BJ (cell line): Measurements from ENCODE around the gene ORM1. TPM values are rescaled to one million over a fixed set of nuclear protein-coding genes. Genes with fewer than 3 reads are reported as not detected.
"Not testable (repeated sequence)": the region's sequence is repeated elsewhere in the genome, so short reads cannot be mapped to it uniquely, and the experiment has no call there.

ENCODE experiments used
- CTCF ChIA-PET: fragments of 350-600 bp; formaldehyde crosslinking; extraction: SDS; loops from one replicate; lab custom pipeline; 2021; ENCODE audit warnings: antibody characterized with exemption, inconsistent platforms; lab: Yijun Ruan, JAX
- POLR2A ChIA-PET: fragments of 300-600 bp; sonication (Branson Sonifier 250); formaldehyde crosslinking; extraction: SDS; loops from one replicate; lab custom pipeline; 2021; ENCODE audit warnings: antibody characterized with exemption; lab: Charles Lee
- DNase-seq: peaks from one replicate; pipeline ENCODE4 v3.0.0-alpha.2; 2011; ENCODE audit warnings: low read depth
- H3K27me3 ChIP-seq: 2 replicates; pipeline ENCODE4 v1.6.0; 2011; ENCODE audit warnings: low read length; ENCODE audit not compliant: control insufficient read depth, insufficient read depth
- H3K36me3 ChIP-seq: 2 replicates; pipeline ENCODE4 v1.5.1; 2011; ENCODE audit warnings: low read length; ENCODE audit not compliant: control insufficient read depth, insufficient read depth
- H3K4me3 ChIP-seq: 2 replicates; pipeline ENCODE4 v1.5.1; 2011; ENCODE audit warnings: low read depth, mild to moderate bottlenecking, control low read depth, low read length
- CTCF ChIP-seq: IDR thresholded peaks from 2 replicates; pipeline ENCODE4 v1.5.1; 2011; ENCODE audit warnings: low read depth, mild to moderate bottlenecking, control low read depth, inconsistent platforms, low read length, moderate library complexity; ENCODE audit not compliant: insufficient read depth
- polyA plus RNA-seq: library from polyadenylated mRNA; depleted of rRNA; stranded (reverse); fragments of >200 nt; gene quantifications from 2 replicates; pipeline ENCODE4 v1.2.3, GENCODE V29; 2011

ORM1 gene
- polyA plus RNA-seq, 1 experiment: not detected

DNA sequence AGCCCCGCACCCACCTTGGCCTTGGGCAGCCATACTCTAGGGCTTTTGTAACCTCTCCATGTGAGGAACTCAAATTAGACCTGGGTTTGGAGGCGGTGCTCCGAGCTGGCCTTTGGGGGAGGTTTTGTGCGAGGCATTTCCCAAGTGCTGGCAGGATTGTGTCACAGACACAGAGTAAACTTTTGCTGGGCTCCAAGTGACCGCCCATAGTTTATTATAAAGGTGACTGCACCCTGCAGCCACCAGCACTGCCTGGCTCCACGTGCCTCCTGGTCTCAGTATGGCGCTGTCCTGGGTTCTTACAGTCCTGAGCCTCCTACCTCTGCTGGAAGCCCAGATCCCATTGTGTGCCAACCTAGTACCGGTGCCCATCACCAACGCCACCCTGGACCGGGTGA, 6.7 kb downstream of the ORM1 start, which contains the start of gene ORM2:
ORM2 (plus strand) TSS at position 245 of the 398 bp plus-strand sequence; CDS start at position 281, 36 bp downstream.
- DNase-seq, H3K27me3 ChIP-seq, H3K36me3 ChIP-seq, H3K4me3 ChIP-seq, CTCF ChIA-PET, POLR2A ChIA-PET: not testable (repeated sequence)

GRCh38 chr9:114330636-114331035, 7.7 kb downstream of the ORM1 start:
- POLR2A ChIA-PET: no interaction called here
- Histone ChIP-seq H3K4me3 (no peak overlapping the region), H3K27me3 (no peaks in the 10 kb centered on the region), H3K36me3 (0 out of 2 replicates have a peak, but pooled peaks cover 1% of the 10 kb centered on the region)
- TF ChIP-seq CTCF: no peak
- no peak for DNase-seq
- CTCF ChIA-PET: no interaction called here

DNA sequence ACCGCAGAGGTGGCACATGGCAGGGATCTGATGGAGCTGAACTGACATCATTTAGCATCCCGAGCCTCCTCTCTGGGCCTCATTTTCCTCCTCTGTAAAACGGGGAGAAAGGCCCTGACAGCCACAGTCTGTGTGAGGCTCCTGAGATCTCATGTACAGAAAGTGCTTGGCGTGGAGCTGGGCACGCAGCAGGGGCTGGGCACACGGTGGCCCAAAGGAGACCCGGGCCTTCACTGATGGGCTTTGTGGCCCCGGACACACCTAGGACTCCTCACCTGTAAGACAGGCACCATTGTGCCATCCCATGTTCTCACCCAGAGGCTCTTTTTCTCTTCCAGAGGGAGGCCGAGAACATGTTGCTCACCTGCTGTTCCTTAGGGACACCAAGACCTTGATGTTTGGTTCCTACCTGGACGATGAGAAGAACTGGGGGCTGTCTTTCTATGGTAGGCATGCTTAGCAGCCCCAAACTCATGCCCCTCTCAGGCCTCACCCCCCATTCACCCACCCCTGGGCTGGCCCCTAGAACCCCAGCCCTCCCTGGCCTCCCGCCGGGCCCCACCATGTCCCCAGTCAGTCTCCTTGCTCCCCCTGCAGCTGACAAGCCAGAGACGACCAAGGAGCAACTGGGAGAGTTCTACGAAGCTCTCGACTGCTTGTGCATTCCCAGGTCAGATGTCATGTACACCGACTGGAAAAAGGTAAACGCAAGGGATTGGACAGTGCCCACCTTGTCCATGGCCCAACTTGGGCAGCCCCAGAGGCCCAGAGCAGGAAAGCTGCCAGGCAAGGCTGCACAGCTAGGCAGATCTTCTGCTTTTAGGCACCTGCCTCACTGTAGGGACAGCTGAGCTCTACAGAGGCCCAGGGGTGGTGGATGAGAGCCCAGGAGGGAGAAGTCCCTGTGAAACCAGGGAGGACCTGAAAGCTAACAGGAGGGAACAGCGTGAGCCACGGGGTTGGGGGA, 8.6 kb downstream of the ORM1 start:
- H3K4me3 ChIP-seq, H3K36me3 ChIP-seq, H3K27me3 ChIP-seq, CTCF ChIA-PET, POLR2A ChIA-PET, DNase-seq: not testable (repeated sequence)

DNA sequence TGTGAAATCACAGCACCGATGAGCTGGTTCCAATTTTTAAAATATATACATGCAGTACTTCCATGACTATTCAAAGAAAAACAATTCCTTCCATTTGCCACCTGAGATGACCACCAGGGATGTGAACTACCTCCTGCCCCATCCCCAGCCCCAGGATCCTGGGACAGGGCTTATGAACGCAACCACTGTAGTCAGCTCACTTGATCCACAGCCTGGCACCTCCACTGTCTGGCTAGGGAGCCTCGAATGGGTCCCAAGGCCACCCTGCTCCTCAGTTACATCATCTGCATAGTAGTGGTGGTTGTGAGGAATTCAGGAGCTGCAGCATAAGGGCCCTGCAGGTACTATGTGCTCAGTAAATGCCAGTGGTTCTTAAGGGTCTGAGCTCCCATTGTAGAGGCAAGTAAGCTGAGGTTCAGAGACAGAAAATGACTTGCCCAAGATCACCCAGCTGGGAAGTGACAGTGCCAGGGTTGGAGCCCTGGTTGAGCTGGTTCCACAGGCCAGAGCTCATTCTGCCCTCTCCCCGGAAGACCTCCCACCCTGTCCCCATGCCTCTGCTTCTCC, 9.7 kb downstream of the ORM1 start:
- POLR2A ChIA-PET, H3K36me3 ChIP-seq, H3K27me3 ChIP-seq, H3K4me3 ChIP-seq, DNase-seq, CTCF ChIA-PET: not testable (repeated sequence)

DNA sequence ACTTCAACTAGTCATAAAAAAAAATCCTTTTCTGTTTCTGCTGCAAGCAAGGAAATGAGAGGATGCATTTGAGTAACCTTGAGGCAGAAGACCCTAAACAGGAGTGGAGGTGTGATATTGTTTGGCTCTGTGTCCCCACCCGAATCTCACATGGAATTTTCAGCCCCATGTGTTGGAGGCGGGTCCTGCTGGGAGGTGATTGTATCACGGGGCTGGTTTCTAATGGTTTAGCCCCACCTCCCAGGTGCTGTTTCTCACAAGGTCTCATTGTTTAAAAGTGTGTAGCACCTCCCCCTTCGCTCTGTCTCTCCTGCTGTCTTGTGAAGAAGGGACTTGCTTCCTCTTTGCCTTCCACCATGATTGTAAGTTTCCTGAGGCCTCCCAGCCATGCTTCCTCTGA, 10.8 kb downstream of the ORM1 start:
- CTCF ChIA-PET, H3K27me3 ChIP-seq, POLR2A ChIA-PET, H3K4me3 ChIP-seq, DNase-seq: not testable (repeated sequence)
- H3K36me3 ChIP-seq: peaks cover 16% of the 10 kb centered on the region

GRCh38 chr9:114334490-114334889, 11.6 kb downstream of the ORM1 start:
- CTCF ChIA-PET: no interaction called here
- H3K36me3 ChIP-seq: peaks cover 19% of the 10 kb centered on the region
- POLR2A ChIA-PET: no interaction called here
- no peak for DNase-seq
- TF ChIP-seq CTCF: no peak
- H3K4me3 ChIP-seq: no peak overlapping the region
- no peaks in the 10 kb centered on the region for H3K27me3 ChIP-seq

DNA sequence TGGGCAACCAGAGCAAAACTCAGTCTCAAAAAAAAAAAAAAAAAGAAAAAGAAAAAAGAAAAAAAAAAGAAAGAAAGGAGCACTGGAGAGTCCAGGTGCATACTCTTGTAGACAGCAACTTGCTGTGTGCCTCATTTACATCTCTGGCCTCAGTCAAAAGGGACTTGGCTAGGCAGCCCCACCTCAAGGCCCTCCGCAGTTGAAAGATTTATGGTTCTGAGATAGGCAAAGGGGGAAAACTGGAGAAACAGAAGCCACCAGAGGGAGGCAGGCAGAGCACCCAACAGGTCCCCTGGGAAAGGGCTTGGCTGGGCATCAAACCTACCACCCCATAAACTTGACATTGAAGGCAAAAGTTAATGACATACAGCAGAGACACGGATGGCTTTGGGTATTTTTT, 12.8 kb downstream of the ORM1 start:
- peaks cover 25% of the 10 kb centered on the region for H3K36me3 ChIP-seq
- no peaks in the 10 kb centered on the region for H3K27me3 ChIP-seq
- TF ChIP-seq CTCF: no peak
- ChIA-PET POLR2A (no interaction called here), CTCF (no interaction called here)
- no peak for DNase-seq
- no peak overlapping the region for H3K4me3 ChIP-seq
